Stomach (tissue), 4 donors: Measurements from ENCODE around the gene CCDC88C.

ENCODE experiments used
- POLR2A ChIP-seq, 4 donors: fragments of 450-650 bp; IDR thresholded peaks; one replicate each; pipeline ENCODE4 v1.6.1; 2016; ENCODE audit warnings: antibody characterized with exemption in 4 of 4, control low read depth in 2 of 4, mild to moderate bottlenecking in 1 of 4, moderate library complexity in 1 of 4
- POLR2AphosphoS5 ChIP-seq, 3 donors: sonication (generic); formaldehyde crosslinking; IDR thresholded peaks; one replicate each; pipeline ENCODE4 v1.6.1; 2016; ENCODE audit warnings: antibody characterized with exemption in 3 of 3
- TF ChIP-seq, protein P1 (sequence below), 7 experiments: fragments of 450-650 bp in 4 of 7; fragments of 200-600 bp in 3 of 7; sonication (generic) in 3 of 7; IDR thresholded peaks; one replicate each; pipeline ENCODE4 v1.5.1; 2016 to 2019; ENCODE audit warnings: antibody characterized with exemption in 7 of 7, control low read depth in 2 of 7, mild to moderate bottlenecking in 1 of 7

DNA sequence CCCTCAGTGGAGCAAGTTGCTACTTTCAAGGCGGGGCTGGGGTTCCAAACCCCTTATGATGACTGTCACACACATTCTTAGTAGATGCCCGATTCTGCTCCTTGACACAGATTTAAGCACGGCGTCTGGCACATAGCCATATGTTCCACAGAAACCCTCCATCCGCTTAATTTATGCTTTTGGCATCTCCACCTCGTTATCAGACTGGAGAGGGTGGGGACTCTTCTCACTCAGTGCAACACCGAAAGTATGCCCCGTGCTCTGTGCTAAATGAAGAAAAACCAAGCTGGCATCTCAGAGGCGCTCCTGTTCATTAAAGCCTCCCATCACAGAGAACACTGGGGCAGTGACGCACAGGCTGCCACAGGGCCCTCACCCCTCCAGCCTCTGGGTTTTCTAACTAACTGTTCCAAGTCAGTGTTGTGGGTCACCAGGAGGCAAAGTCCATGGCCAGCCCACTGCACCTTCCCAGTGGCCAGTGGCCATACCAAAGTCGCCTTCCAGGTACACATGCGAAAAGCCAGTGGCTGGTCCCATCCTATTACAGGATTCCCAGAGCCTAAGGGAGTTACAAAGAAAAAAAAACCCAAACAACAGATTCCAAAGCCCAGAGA is 27.3 kb downstream of the CCDC88C start:
- TF ChIP-seq, protein P1, sequence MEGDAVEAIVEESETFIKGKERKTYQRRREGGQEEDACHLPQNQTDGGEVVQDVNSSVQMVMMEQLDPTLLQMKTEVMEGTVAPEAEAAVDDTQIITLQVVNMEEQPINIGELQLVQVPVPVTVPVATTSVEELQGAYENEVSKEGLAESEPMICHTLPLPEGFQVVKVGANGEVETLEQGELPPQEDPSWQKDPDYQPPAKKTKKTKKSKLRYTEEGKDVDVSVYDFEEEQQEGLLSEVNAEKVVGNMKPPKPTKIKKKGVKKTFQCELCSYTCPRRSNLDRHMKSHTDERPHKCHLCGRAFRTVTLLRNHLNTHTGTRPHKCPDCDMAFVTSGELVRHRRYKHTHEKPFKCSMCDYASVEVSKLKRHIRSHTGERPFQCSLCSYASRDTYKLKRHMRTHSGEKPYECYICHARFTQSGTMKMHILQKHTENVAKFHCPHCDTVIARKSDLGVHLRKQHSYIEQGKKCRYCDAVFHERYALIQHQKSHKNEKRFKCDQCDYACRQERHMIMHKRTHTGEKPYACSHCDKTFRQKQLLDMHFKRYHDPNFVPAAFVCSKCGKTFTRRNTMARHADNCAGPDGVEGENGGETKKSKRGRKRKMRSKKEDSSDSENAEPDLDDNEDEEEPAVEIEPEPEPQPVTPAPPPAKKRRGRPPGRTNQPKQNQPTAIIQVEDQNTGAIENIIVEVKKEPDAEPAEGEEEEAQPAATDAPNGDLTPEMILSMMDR (IDR thresholded peaks at IDR 0.05), result no peak
- TF ChIP-seq POLR2AphosphoS5 (IDR thresholded peaks at IDR 0.05), result no peak
- TF ChIP-seq POLR2A (IDR thresholded peaks at IDR 0.05), result no peak
